GM18951 (cell line): ENCODE data around the gene ADRA2B.

Experiments
- POLR2A ChIP-seq: IDR thresholded peaks from 4 replicates; pipeline ENCODE4 v1.6.1; 2011; ENCODE audit warnings: mild to moderate bottlenecking; ENCODE audit not compliant: insufficient read length, insufficient read depth; ENCODE audit errors: extremely low read depth
- in situ Hi-C: fragments of 300-500 bp; cut with MboI; formaldehyde crosslinking; loops from one replicate; pipeline ENCODE4 v1.12.0; 2022; ENCODE audit warnings: low sequenced_read_pairs, mixed read lengths, inconsistent platforms; ENCODE audit not compliant: unreplicated experiment

The ADRA2B gene

GRCh38 chr2:96087130-96087529 lies 29.2 kb downstream of the ADRA2B start:
- no peak for TF ChIP-seq POLR2A
- in situ Hi-C loops, result loop anchor here (25.0 kb wide), 1 partner anchor 300 kb away; no protein-coding TSS in a partner anchor

DNA sequence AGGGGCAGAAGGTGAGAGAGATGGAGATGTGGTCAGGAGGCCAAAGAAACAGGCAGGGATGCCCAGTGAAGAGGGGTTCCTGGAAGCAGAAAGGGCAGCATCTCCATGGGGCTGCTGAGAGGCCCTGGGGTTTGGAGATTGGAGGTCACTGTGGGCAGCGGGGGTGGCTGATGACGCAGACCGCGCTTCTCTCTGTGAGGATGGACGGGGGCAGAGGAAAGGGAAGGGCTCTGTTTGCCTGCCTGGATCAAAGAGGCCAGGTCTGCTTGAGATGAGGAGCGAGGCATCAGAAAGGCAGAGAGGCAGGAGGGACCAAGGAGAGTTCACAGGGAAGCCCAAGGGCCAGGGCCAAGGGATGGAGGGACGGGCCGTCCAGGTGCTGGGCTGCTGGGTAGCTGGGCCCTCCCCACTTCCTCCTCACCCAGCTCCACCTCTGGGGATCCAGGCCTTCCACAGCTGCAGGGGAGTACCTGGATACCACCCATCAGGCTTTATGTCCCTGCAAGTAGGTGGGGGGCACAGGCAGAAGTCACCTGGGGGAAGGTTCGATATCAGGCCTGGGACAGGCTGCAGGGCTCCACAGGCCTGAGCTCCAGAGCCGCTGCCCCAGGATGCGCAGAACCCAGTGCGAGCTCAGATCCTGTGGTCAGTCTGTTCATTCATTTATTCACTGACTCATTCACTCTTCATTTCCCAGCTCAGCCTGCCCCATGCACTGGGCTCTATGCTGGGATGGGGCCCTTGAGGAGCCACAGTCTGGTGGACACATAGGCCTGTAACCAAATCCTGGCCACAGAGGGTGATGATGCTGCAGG lies 30.6 kb downstream of the ADRA2B start:
- in situ Hi-C loops, result loop anchor here (25.0 kb wide), 1 partner anchor 298 kb away; no protein-coding TSS in a partner anchor
- TF ChIP-seq POLR2A, result no peak

- in situ Hi-C loops, result loop anchor here (25.0 kb wide), 1 partner anchor 298 kb away; no protein-coding TSS in a partner anchor
Observed at GRCh38 chr2:96084858-96085518, 31.4 kb downstream of the ADRA2B start.

- in situ Hi-C loops, result loop anchor here (25.0 kb wide), 1 partner anchor 297 kb away; no protein-coding TSS in a partner anchor
- no peak for TF ChIP-seq POLR2A
Observed at GRCh38 chr2:96083989-96084857, 32.1 kb downstream of the ADRA2B start.

DNA sequence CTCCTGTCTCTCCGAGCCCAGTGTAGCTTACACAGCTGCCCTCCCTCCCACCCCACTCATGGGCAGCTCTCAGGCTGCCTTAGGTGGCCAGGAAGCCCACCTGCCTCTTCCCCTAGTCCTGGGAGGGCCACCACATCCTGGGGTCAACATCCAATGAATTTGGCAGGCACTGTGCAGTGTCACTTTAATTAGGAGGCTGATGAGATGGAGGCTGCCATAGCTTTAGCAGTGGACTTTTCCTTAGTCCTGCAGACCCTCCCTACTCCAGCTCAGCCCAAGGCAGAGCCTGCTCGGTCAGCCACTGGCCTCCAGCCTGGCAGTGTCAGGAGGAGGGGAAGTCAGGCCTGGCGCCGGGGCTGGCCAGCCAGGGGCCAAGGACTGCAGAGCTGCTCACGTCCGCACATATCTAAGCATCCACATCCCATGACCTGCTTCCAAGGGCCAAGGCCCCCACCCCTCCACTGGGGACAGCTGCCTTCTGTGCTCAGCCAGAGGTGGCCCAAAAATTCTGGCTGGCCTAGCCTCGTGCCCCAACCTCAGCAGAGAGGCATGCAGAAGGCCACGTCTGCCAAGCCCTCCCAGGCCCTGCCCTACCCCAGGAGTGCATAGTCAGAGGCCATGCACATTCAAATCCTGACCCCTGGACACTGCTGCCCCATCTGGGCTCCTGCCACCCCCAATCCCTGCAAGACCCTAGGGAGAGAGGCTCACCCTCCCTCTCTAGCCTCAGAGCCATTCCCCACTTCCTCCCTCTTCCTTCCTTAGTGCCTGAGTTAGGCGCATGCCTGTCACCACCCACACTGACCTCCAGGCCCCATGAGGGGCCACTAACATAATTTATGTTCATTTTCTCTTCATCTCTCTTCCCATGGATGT lies 33.1 kb downstream of the ADRA2B start:
- TF ChIP-seq POLR2A, result no peak
- in situ Hi-C loops, result loop anchor here (25.0 kb wide), 1 partner anchor 296 kb away; no protein-coding TSS in a partner anchor

- no peak for TF ChIP-seq POLR2A
- in situ Hi-C loops, result loop anchor here (25.0 kb wide), 1 partner anchor 295 kb away; no protein-coding TSS in a partner anchor
Observed at GRCh38 chr2:96082211-96083063, 33.9 kb downstream of the ADRA2B start.

DNA sequence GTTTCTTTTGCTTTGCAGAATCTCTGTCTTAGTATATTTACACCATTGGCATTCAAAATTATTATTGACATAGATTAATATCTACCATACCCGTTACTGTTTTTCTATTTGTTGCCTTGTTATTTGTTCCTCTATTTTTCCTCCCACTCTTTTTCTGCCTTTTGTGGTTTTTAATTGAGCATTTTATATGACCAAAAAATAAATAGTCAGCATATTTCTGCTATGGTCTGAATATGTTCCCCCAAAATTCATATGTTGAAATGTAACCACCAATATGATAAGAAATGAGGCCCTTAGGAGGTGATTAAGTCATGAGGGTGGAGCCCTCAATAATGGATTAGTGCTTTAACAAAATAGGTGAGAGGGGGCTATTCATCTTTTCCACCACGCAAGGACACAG lies 35.3 kb downstream of the ADRA2B start:
- TF ChIP-seq POLR2A, result no peak
- in situ Hi-C loops, result loop anchor here (25.0 kb wide), 1 partner anchor 294 kb away; no protein-coding TSS in a partner anchor

- in situ Hi-C loops, result loop anchor here (25.0 kb wide), 1 partner anchor 288 kb away; no protein-coding TSS in a partner anchor
- TF ChIP-seq POLR2A, result no peak
Observed at GRCh38 chr2:96075199-96075771, 41.1 kb downstream of the ADRA2B start.

DNA sequence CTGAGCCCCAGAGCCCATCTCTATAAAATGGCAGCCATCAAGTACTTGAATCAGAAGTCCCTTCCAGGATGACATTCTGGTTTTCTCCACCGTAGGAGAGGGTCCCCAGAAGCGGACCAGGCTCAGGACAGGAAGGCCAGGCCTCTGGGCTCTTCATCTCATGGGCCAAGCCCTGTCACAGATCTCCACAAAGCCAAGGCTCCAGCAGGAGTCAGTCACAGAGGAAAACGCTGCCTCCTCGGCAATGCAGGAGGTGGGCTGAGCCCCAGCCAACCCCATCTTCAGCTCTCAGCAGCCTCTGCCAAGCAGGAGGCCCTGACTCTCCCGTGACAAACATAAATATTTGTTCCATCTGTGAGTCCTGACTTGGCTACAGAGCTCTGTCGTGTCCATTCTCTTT lies 42.2 kb downstream of the ADRA2B start:
- in situ Hi-C loops, result no loop called here
- TF ChIP-seq POLR2A, result no peak

- no peak for TF ChIP-seq POLR2A
- in situ Hi-C loops, result no loop called here
Observed at GRCh38 chr2:96073170-96073775, 43.1 kb downstream of the ADRA2B start.
